H54 (cell line): ENCODE results near the gene SKAP2.

Experiments used
- DNase-seq: peaks from one replicate; pipeline ENCODE4 v3.0.0; 2011; ENCODE audit warnings: low spot score, mixed read lengths; ENCODE audit not compliant: insufficient read length
- FAIRE-seq: peaks from 3 replicates; lab custom pipeline; 2011; peaks lifted over from hg19 to GRCh38; lab: Jason Lieb, UNC
- POLR2A ChIP-seq: IDR thresholded peaks from 2 replicates; pipeline ENCODE4 v1.6.1; 2011; ENCODE audit warnings: low read depth, mild to moderate bottlenecking, low read length

The SKAP2 gene

DNA sequence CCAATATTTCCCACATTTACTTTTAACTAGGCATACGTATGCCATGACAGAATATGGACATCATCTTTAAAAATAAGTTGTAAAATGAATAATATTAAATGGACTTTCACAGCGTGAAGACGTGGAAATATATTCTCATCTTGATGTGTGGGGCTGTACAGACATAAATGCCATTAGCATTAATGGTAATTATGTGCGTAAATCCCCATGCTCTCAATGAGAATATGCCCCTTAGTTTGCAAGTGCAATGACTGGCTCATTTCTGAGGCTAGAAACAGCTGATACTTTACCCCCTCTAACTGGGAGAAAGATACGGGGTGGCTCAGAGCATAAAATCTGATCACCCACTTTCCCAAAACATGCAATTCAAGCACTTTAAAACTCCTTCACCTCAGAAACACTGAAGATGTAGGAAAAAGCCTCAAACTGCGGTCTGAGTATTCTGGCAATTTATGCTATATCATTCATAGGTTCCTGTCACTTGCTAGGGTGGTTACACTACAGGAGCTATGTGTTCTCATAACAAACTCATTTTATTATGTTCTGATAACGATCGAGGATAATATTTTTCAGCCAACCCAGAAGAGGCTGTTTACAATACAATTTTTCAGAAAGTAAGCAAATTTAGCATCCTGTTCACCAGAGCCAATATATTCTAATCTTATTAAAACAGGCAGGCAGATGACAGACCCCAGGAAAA lies 211.8 kb downstream of the SKAP2 start:
- TF ChIP-seq POLR2A, result no peak

DNA sequence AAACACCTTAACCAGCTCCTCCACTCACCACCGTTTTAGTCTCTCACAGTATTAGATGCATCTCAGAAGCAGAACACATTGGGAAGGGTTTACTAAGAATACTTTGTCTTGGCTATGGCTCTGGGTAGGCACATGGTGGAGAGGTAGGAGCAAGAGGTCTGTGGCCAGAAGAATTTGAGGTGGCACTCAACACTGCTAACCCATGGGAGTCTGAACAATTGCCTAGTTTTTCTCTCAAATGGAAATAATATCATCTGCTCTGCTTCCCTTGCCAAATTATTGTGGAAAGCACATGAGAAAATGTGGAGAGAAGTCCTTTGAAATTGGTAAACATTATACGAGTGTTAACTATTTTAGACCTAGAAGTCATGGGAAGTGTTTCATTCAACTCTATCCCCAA lies 214.3 kb downstream of the SKAP2 start:
- DNase-seq, result no peak
- TF ChIP-seq POLR2A, result no peak
- FAIRE-seq, result no peak

More for the DNA sequence above, 211.8 kb downstream of the SKAP2 start:
- FAIRE-seq (no peak), DNase-seq (no peak)

DNA sequence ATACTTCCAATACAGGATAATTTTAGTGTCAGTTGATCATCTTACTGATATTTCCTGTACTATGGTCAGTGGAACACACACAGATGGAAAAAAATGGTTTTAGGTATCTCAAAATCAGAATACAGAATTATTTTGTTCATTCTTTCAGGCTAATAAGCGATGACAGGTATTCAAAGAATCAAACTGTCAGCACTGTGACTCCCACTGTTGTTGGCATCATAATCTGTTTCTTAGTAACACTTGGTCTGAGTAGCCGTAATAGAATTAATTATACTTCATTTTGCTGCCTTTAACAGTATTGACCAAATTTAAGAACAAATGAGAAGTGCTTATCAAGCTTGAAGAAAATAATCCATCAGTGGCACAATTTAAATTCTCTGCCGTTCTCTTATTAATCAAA lies 215.0 kb downstream of the SKAP2 start:
- no peak for DNase-seq
- no peak for FAIRE-seq

DNA sequence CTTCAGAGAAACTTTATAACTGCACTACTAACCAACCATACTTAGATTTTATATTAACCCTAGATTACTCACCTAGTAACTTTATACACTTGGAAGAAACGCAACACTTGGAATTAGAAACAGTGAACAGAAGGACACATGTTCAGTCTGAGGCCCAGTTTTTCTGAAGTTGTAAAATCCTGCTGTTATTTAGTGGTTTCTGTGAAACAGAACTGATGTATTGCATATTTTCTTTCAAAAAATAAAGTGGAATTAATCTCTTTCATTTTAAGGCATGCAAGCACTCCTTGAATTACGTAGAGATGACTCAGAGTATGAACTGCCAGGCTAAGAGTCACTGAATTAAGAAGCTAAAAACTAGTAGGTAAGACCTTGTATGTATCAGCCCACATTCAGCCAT lies 215.8 kb downstream of the SKAP2 start:
- FAIRE-seq (peak; percentile 70), DNase-seq (peak; percentile 58)
- no peak for TF ChIP-seq POLR2A

More for the DNA sequence above, 215.0 kb downstream of the SKAP2 start:
- TF ChIP-seq POLR2A, result no peak

DNA sequence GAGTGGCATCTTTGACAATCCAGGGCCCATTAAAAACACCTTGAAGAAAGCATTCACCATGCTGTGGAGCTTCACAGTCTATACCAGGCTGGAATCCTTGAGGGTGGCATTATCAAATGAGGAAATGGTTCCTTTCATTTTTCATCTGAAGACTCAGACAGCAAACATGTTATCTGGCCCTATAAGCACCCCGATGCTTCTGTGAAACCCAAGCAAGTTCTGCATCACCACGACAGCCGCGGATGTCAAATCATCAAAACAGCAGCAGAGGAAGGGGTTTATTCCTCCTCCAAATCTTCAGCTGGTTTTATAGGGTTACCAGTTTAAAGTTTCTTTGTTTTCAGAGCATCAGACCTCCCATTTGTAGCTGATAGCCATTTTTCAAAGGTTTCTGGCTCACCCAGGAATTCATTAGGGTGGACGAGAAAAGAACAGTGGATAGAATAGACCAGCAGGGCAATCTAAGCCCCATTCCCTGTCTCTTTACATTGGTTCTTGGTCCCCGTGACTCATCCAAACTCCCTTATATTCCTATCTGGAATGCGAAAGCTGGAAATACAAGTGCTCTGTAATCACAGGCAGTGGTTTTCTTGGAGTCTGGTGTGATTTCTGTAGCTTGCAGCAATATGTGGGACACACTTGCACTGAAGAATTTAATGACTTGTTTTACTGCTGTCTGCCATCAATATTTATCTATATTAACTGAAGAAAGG lies 217.9 kb downstream of the SKAP2 start:
- DNase-seq, result no peak
- TF ChIP-seq POLR2A, result no peak
- no peak for FAIRE-seq

DNA sequence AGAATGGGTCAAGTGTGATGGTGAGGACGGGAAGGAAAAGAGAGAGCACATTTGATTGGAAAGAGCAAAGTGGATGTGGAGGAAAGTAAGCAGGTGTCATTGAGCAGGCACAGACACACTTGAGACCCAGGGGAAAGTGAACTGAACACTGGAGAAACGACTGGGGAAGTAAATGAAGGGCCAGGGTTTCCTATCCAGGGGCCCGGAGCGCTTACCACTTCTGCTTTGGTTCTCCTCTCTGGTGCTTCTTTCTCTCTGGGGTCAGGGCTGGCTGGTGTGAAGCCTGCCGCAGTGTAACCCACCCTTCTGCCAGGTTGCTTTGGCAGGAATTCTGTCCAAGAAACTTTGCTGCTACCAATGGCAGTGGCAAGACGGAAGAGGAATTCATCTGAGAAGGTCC lies 219.3 kb downstream of the SKAP2 start:
- DNase-seq, result no peak
- TF ChIP-seq POLR2A, result no peak
- no peak for FAIRE-seq

DNA sequence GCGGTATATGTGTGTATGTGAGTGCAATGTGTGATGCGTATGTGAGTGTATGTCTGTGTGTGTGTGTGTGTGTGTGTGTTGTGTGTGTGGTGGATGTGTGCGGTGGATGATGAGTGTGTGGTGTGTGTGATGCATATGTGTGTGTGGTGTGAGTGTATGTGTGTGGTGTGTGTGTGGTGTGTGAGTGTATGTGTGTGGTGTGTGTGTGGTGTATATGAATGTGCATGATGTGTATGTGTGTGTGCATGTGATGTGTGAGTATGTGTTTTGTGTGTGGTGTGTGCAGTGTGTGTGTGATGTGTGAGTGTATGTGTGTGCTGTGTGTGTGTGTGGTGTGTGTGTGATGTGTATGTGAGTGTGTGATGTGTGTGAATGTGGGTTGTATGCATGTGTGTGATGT lies 222.0 kb downstream of the SKAP2 start:
- DNase-seq (no peak), FAIRE-seq (no peak)
- TF ChIP-seq POLR2A, result no peak

DNA sequence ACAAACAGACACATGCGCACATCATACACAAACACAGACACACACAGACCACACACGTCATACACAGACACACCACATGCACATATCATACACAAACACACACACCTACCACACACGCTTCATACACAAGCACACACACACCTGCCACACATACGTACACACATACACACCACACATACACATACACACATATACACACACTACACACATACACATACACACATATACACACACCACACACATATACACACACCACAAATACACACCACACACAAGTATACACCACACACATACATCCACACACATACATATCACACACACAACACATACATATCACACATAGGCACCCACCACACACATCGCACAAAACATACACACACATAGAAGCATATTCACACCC lies 224.7 kb downstream of the SKAP2 start:
- no peak for TF ChIP-seq POLR2A
- FAIRE-seq (no peak), DNase-seq (no peak)

DNA sequence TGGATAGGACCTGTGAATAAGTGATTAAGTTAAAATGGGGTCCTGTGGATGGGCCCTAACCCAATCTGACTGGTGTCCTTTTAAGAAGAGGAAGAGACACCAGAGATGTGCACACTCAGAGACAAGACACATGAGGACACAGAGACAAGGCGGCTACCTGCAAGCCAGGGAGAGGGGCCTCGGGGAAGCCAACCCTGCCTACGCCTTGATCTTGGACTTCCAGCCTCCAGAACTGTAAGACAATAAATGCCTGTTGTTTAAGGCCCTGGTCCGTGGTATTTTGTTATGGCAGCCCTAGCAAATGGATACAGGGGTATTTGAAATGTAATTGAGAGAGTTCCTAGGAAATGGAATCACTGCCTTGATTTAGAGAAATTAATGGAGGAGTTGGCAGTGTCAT lies 225.3 kb downstream of the SKAP2 start:
- no peak for TF ChIP-seq POLR2A
- DNase-seq (no peak), FAIRE-seq (no peak)

DNA sequence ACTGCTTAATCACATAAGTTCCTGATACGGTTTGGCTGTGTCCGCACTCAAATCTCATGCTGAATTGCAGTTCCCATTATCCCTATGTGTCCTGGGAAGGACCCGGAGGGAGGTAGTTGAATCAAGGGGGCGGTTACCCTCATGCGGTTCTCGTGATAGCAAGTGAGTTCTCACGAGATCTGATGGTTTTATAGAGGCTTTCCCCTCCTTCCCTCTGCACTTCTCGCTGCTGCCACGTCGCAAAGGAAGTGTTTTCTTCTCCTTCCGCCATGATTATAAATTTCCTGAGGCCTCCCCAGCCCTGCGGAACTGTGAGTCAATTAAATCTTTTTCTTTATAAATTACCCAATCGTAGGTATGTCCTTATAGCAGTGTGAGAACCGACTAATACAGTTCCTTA lies 226.2 kb downstream of the SKAP2 start:
- DNase-seq (no peak), FAIRE-seq (no peak)
- TF ChIP-seq POLR2A, result no peak

DNA sequence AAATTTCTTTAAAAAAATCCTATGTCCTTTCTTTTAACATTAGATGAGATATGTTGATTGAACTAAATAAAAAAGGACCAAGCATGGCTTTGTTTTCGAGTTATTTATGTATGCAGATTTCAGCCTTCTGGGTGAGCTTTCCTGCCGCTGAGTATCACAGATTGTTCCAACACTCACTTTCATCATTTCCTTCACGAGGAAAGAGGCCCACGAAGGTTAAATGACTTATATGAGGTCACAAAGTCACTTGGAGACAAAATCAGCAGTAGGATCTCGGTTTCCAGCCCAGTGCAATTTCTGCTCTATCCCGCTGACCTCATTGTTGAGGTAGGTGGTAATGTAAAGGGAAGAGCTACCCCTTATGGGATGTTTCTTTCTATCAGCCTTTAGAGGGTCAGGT lies 226.8 kb downstream of the SKAP2 start:
- DNase-seq (no peak), FAIRE-seq (no peak)
- no peak for TF ChIP-seq POLR2A

DNA sequence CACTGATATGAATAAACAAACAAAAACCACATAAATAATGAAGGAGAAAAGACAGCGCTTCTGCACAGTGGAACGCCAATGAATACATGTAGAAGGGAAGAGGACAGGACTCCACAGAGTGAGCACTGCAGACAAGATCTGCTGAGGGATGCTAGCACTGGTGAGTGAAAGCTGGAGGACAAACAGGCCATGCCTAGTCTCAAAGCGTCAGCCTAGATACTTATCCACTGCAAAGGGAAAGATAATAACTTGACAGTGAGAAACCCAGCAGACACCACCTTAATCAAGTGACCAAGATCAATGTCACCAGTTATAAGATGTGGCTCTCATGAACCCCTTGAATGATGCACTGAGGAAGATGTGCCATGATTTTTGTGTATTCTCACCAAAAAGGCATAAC lies 227.6 kb downstream of the SKAP2 start:
- FAIRE-seq, result no peak

DNA sequence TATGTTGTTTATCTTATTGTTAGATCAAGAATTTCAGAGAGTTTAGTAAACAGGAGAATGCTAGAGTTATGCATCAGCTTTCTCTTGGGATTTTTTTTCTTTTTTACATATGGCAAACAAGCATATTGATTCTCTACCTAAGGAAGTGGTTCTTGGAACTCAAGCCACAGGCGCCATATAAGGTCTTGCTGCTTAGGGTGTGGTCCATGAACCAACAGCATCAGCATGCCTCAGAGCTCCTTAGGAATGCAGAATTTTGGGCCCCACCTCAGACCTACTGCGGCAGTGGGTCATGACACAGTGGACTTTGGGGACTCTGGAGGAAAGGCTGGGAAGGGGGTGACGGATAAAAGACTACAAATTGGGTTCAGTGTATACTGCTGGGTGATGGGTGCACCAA lies 230.8 kb downstream of the SKAP2 start:
- no peak for TF ChIP-seq POLR2A
- DNase-seq (no peak), FAIRE-seq (no peak)

More for the DNA sequence above, 227.6 kb downstream of the SKAP2 start:
- TF ChIP-seq POLR2A, result no peak
- DNase-seq, result no peak

DNA sequence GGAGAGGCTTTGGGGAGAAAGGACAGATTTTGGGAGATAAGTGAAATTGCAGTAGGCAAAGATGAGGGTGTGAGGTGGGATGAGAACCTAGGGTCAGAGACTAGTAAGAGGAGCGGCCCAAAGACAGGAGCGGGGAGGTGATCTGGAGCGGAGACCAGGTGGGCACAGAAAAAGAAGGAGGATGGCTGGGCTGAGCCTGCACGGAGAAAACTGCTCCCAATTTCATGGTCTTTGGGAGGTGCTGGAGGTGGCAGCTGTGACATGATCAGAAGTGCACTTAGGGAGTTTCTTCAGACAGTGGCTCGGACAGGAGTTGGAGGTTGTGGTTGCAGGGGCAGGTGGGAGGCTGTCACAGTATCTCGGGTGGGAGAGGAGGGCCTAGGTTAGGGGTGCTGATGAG lies 232.8 kb downstream of the SKAP2 start:
- TF ChIP-seq POLR2A, result no peak
- DNase-seq (no peak), FAIRE-seq (no peak)
